Gastrocnemius medialis (tissue), 4 donors: ENCODE measurements around the gene TDRD15.

Experiments
- CTCF ChIP-seq, 5 experiments: fragments of 450-650 bp in 3 of 5; fragments of 200-600 bp in 2 of 5; sonication (generic) in 2 of 5; IDR thresholded peaks in 4 of 5; conservative IDR thresholded peaks in 1 of 5; 1 replicate in 4 of 5; 2 replicates in 1 of 5; pipeline ENCODE4 v1.5.1; 2016 to 2019; ENCODE audit warnings: antibody characterized with exemption in 5 of 5, mild to moderate bottlenecking in 3 of 5, moderate library complexity in 3 of 5
- POLR2A ChIP-seq, 2 donors: fragments of 450-650 bp; IDR thresholded peaks; one replicate each; pipeline ENCODE4 v1.6.1; 2017; ENCODE audit warnings: antibody characterized with exemption in 2 of 2, mild to moderate bottlenecking in 2 of 2, moderate library complexity in 2 of 2

- TF ChIP-seq POLR2A (IDR thresholded peaks at IDR 0.05) (no peak), CTCF (IDR thresholded peaks at IDR 0.05 in 4 of 5, conservative IDR thresholded peaks at IDR 0.05 in 1 of 5) (no peak)
Measured at GRCh38 chr2:21097331-21097730, 26.4 kb upstream of the TDRD15 start.
